Activated gamma-delta T cell treated with Interleukin-2 at 50 U/mL for 16 hours (primary cell): Measurements from ENCODE around the gene TRIOBP.

ENCODE experiments used
- DNase-seq: peaks from one replicate; pipeline ENCODE4 v3.0.0-alpha.2; 2020

Gene TRIOBP

GRCh38 chr22:37672206-37672919, 24.5 kb upstream of the TRIOBP start:
- DNase-seq, result no peak

- DNase-seq, result no peak
Measured at GRCh38 chr22:37672920-37673455, 23.9 kb upstream of the TRIOBP start.

GRCh38 chr22:37674248-37674647, 22.6 kb upstream of the TRIOBP start:
- no peak for DNase-seq

- peak; percentile 60 for DNase-seq
Measured at GRCh38 chr22:37674951-37675929, 21.6 kb upstream of the TRIOBP start, which contains the start of gene LGALS1. Gene LGALS1, plus strand, starts transcription at chr22:37675636. Its CDS starts 67 bp downstream, at chr22:37675703.

GRCh38 chr22:37675930-37676735, 20.7 kb upstream of the TRIOBP start:
- DNase-seq, result peak; percentile 24

GRCh38 chr22:37676736-37677492, 19.9 kb upstream of the TRIOBP start:
- DNase-seq, result peak; percentile 95

- DNase-seq, result no peak
Measured at GRCh38 chr22:37677493-37677974, 19.3 kb upstream of the TRIOBP start.

GRCh38 chr22:37678372-37678771, 18.5 kb upstream of the TRIOBP start:
- no peak for DNase-seq

- no peak for DNase-seq
Measured at GRCh38 chr22:37679670-37680069, 17.2 kb upstream of the TRIOBP start.

- no peak for DNase-seq
Measured at GRCh38 chr22:37680191-37680851, 16.5 kb upstream of the TRIOBP start.

- no peak for DNase-seq
Measured at GRCh38 chr22:37681001-37681424, 15.8 kb upstream of the TRIOBP start.

- peak; percentile 70 for DNase-seq
Measured at GRCh38 chr22:37681556-37682049, 15.2 kb upstream of the TRIOBP start.

- no peak for DNase-seq
Measured at GRCh38 chr22:37684803-37685615, 11.8 kb upstream of the TRIOBP start.

GRCh38 chr22:37686002-37686982, 10.6 kb upstream of the TRIOBP start, which contains the start of gene NOL12:
Gene NOL12, plus strand, starts transcription at chr22:37686343. Its CDS starts 50 bp downstream, at chr22:37686393.
- peak; percentile 71 for DNase-seq

GRCh38 chr22:37690407-37690806, 6.4 kb upstream of the TRIOBP start:
- DNase-seq, result no peak

- DNase-seq, result no peak
Measured at GRCh38 chr22:37690901-37691504, 5.8 kb upstream of the TRIOBP start.

GRCh38 chr22:37692627-37693285, 4.1 kb upstream of the TRIOBP start:
- no peak for DNase-seq
